B cell (primary cell): Measurements from ENCODE around the gene TBX1. TPM values are rescaled to one million over a fixed set of nuclear protein-coding genes. Genes with fewer than 3 reads are reported as not detected.

ENCODE experiments used
- ATAC-seq: fragments of 200-7000 bp; cut with Tn5 transposase; one replicate; pipeline ENCODE4 v1.10.0; 2021; ENCODE audit warnings: low read depth, mild to moderate bottlenecking, moderate number of reproducible peaks, moderate library complexity
- CTCF ChIA-PET: fragments of 350-600 bp; sonication (Branson Sonifier 250); formaldehyde crosslinking; loops from one replicate; lab custom pipeline; 2021; ENCODE audit warnings: antibody characterized with exemption, inconsistent platforms; lab: Charles Lee
- POLR2A ChIA-PET: fragments of 350-600 bp; sonication (Branson Sonifier 250); formaldehyde crosslinking; loops from one replicate; lab custom pipeline; 2021; ENCODE audit warnings: antibody characterized with exemption; lab: Charles Lee
- DNase-seq: peaks from one replicate; pipeline ENCODE4 v3.0.0; 2013
- H2AFZ ChIP-seq: 2 replicates; pipeline ENCODE4 v1.6.1; 2012; ENCODE audit warnings: mild to moderate bottlenecking, low read depth, low read length; ENCODE audit not compliant: insufficient read depth, poor library complexity, severe bottlenecking
- H3K27ac ChIP-seq, 2 donors: 1 replicate in 1 of 2; 2 replicates in 1 of 2; pipeline ENCODE4 v1.5.1; 2012 to 2013; ENCODE audit warnings: low read length in 2 of 2, mild to moderate bottlenecking in 2 of 2, moderate library complexity in 1 of 2
- H3K27me3 ChIP-seq, 4 experiments: fragments of 200-600 bp in 1 of 4; sonication (generic) in 1 of 4; replicated peaks in 1 of 4; 1 replicate in 2 of 4; 2 replicates in 2 of 4; pipeline versions ENCODE4 v1.6.1 to v1.7.0; 2013 to 2016; ENCODE audit warnings: low read length in 3 of 4, mild to moderate bottlenecking in 2 of 4, mixed read lengths in 1 of 4, moderate library complexity in 1 of 4; ENCODE audit not compliant: insufficient read depth in 4 of 4, control insufficient read depth in 3 of 4; ENCODE audit errors: control extremely low read depth in 1 of 4
- H3K36me3 ChIP-seq, 2 experiments: replicated peaks in 1 of 2; 1 replicate in 1 of 2; 2 replicates in 1 of 2; pipeline versions ENCODE4 v1.6.1 to v1.7.1; 2013; ENCODE audit warnings: low read length in 1 of 2; ENCODE audit not compliant: insufficient read depth in 2 of 2, control insufficient read depth in 1 of 2; ENCODE audit errors: control extremely low read depth in 1 of 2, extremely low read depth in 1 of 2
- H3K4me1 ChIP-seq, 2 donors: fragments of 200-600 bp in 1 of 2; sonication (generic) in 1 of 2; 1 replicate in 1 of 2; 2 replicates in 1 of 2; pipeline versions ENCODE4 v1.5.1 to v1.6.1; 2013 to 2017; ENCODE audit warnings: low read length in 2 of 2; ENCODE audit not compliant: control insufficient read depth in 2 of 2, insufficient read depth in 2 of 2
- H3K4me2 ChIP-seq: replicated peaks from 2 replicates; pipeline ENCODE3; 2012; ENCODE audit warnings: mild to moderate bottlenecking, low read depth, low read length; ENCODE audit not compliant: poor library complexity, severe bottlenecking
- H3K4me3 ChIP-seq, 5 experiments: fragments of 200-600 bp in 1 of 5; sonication (generic) in 1 of 5; 1 replicate in 3 of 5; 2 replicates in 2 of 5; pipeline versions ENCODE4 v1.5.1 to v1.7.0; 2011 to 2016; ENCODE audit warnings: low read length in 4 of 5, mild to moderate bottlenecking in 4 of 5, low read depth in 2 of 5, control low read depth in 1 of 5, moderate library complexity in 1 of 5; ENCODE audit not compliant: insufficient read depth in 1 of 5; ENCODE audit errors: control extremely low read depth in 1 of 5, extremely low read depth in 1 of 5
- H3K79me2 ChIP-seq: fragments of 200-600 bp; sonication (generic); one replicate; pipeline ENCODE4 v1.6.0; 2016; ENCODE audit warnings: low read length; ENCODE audit not compliant: control insufficient read depth, insufficient read depth
- H3K9ac ChIP-seq: fragments of 200-600 bp; sonication (generic); 2 replicates; pipeline ENCODE4 v1.6.1; 2017; ENCODE audit warnings: mild to moderate bottlenecking, low read length, moderate library complexity
- H3K9me3 ChIP-seq, 3 donors: one replicate each; pipeline versions ENCODE4 v1.6.1 to v1.7.1; 2013; ENCODE audit warnings: low read length in 2 of 3; ENCODE audit not compliant: control insufficient read depth in 2 of 3, insufficient read depth in 1 of 3; ENCODE audit errors: control extremely low read depth in 1 of 3
- H4K20me1 ChIP-seq: 2 replicates; pipeline ENCODE4 v1.6.0; 2012; ENCODE audit warnings: mild to moderate bottlenecking, low read length; ENCODE audit not compliant: insufficient read depth, control insufficient read depth, poor library complexity, severe bottlenecking
- H3K27ac Mint-ChIP-seq: one replicate; pipeline ENCODE4 v1.8.0; 2021; ENCODE audit warnings: mixed read lengths
- H3K27me3 Mint-ChIP-seq: one replicate; pipeline ENCODE4 v1.8.0; 2021; ENCODE audit warnings: mixed read lengths
- H3K4me1 Mint-ChIP-seq: one replicate; pipeline ENCODE4 v1.8.0; 2021; ENCODE audit warnings: mixed read lengths
- H3K4me3 Mint-ChIP-seq: one replicate; pipeline ENCODE4 v1.8.0; 2021; ENCODE audit warnings: mixed read lengths
- H3K9me3 Mint-ChIP-seq: one replicate; pipeline ENCODE4 v1.8.0; 2022; ENCODE audit warnings: mixed read lengths; ENCODE audit not compliant: insufficient read depth
- EZH2 ChIP-seq: IDR thresholded peaks from 2 replicates; pipeline ENCODE4 v1.6.1; 2012; ENCODE audit warnings: borderline replicate concordance, low read depth, mild to moderate bottlenecking, moderate library complexity, low read length; ENCODE audit not compliant: insufficient read depth, poor library complexity, severe bottlenecking
- WGBS: methylation state at CpG from one replicate; pipeline ENCODE4 v1.1.5; 2013; ENCODE audit warnings: missing lambda C conversion rate; ENCODE audit not compliant: insufficient coverage; 5-methylcytosine and 5-hydroxymethylcytosine counted together
- intact Hi-C: fragments of 100-400 bp; cut with micrococcal nuclease; formaldehyde crosslinking; loops from one replicate; pipeline ENCODE4 v1.10.0; 2022
- polyA plus RNA-seq: library from polyadenylated mRNA; depleted of rRNA; stranded (reverse); fragments of >200 nt; gene quantifications from 2 replicates; pipeline ENCODE4 v1.2.3, GENCODE V29; 2012
- total RNA-seq, 2 donors: library from RNA; stranded (reverse); fragments of 120-200 nt in 1 of 2; gene quantifications; 1 replicate in 1 of 2; 2 replicates in 1 of 2; pipeline versions ENCODE4 v1.2.3 to v1.2.4, GENCODE V29; 2013 to 2022
- TF ChIP-seq, protein P1 (sequence below): fragments of 200-600 bp; IDR thresholded peaks from one replicate; pipeline ENCODE4 v1.8.0; 2022; ENCODE audit warnings: antibody characterized with exemption, mild to moderate bottlenecking

The TBX1 gene
- total and polyA plus RNA-seq, 2 donors (not counting 1 experiment from before 2014, with no cell fraction given), result not detected

GRCh38 chr22:19798891-19799293 lies 38.3 kb downstream of the TBX1 start:
- Histone ChIP-seq H3K27ac (no peak overlapping the region), H3K4me2 (no peak overlapping the region), H3K27me3 (no peaks in the 10 kb centered on the region), H3K79me2 (no peaks in the 10 kb centered on the region), H3K4me1 (no peaks in the 10 kb centered on the region), H2AFZ (no peak overlapping the region), H3K4me3 (no peak overlapping the region), H3K36me3 (peaks cover 0 to 2% of the 10 kb centered on the region in 2 experiments), H3K9me3 (peaks cover 0 to 2% (median 0%) of the 10 kb centered on the region in 3 donors), H3K9ac (no peak overlapping the region), H4K20me1 (no peaks in the 10 kb centered on the region)
- CTCF ChIA-PET, result no interaction called here
- POLR2A ChIA-PET, result no interaction called here
- intact Hi-C loops, result no loop called here
- Mint-ChIP-seq H3K27me3 (no peaks in the 10 kb centered on the region), H3K4me1 (no peaks in the 10 kb centered on the region), H3K9me3 (no peaks in the 10 kb centered on the region), H3K4me3 (no peak overlapping the region), H3K27ac (no peak overlapping the region)
- TF ChIP-seq, protein P1, sequence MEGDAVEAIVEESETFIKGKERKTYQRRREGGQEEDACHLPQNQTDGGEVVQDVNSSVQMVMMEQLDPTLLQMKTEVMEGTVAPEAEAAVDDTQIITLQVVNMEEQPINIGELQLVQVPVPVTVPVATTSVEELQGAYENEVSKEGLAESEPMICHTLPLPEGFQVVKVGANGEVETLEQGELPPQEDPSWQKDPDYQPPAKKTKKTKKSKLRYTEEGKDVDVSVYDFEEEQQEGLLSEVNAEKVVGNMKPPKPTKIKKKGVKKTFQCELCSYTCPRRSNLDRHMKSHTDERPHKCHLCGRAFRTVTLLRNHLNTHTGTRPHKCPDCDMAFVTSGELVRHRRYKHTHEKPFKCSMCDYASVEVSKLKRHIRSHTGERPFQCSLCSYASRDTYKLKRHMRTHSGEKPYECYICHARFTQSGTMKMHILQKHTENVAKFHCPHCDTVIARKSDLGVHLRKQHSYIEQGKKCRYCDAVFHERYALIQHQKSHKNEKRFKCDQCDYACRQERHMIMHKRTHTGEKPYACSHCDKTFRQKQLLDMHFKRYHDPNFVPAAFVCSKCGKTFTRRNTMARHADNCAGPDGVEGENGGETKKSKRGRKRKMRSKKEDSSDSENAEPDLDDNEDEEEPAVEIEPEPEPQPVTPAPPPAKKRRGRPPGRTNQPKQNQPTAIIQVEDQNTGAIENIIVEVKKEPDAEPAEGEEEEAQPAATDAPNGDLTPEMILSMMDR, result no peak
- no peak for TF ChIP-seq EZH2
- WGBS, result 95% methylated on average over 8 of the region's 9 CpGs
- ATAC-seq, result no peak
- no peak for DNase-seq

DNA sequence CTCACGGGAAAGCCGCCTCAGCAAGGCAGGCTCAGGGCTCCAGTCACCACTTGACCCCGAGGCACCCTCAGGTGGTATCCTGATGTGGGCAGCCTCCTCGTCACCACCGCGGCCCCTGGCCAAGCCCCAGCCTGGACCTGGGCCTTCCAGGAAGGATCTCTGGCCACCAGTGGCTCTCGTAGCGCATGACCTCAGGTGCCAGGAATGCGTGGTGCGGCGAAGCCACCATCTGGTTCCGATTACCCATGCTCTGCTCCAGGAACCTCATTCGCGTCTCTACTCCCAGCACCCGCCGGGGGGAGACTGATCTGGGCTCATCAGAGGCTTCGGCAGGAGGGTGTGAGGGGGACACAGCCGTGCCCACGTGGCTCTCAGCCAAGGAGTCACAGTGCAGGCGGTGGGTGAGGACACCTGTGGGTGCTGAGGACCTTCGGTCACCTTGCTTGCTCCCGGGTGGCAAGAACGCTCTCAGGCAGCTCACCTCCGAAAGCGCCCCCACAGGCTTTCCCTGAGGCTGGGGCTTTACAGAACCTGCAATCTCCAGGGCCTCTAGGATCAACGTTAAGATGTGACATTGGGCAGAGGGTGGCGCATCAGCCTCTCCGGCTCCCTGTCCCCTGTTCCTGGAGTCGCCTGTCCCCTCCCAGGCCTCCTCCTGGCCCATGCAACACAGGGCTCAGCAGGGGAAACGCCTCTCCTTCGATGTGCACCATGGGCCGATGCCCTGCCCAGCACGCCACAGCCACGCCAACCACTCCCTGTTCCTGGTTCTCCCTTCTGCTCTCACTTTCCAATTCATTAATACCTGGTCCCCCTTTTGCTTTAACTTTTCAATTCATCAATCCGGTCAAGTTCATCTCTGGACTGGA lies 39.0 kb downstream of the TBX1 start:
- H4K20me1 ChIP-seq, result no peaks in the 10 kb centered on the region
- 98% methylated on average over 31 of the region's 35 CpGs for WGBS
- Mint-ChIP-seq H3K27ac (no peak overlapping the region), H3K4me3 (no peak overlapping the region), H3K4me1 (no peaks in the 10 kb centered on the region), H3K9me3 (no peaks in the 10 kb centered on the region), H3K27me3 (no peaks in the 10 kb centered on the region)
- H3K4me2 ChIP-seq, result no peak overlapping the region
- POLR2A ChIA-PET, result no interaction called here
- H3K4me3 ChIP-seq, result no peak overlapping the region
- H3K4me1 ChIP-seq, result no peaks in the 10 kb centered on the region
- H3K79me2 ChIP-seq, result no peaks in the 10 kb centered on the region
- no peak overlapping the region for H2AFZ ChIP-seq
- CTCF ChIA-PET, result no interaction called here
- H3K36me3 ChIP-seq, result peaks cover 0 to 2% of the 10 kb centered on the region in 2 experiments
- H3K9me3 ChIP-seq, result no peaks in the 10 kb centered on the region
- no peak overlapping the region for H3K9ac ChIP-seq
- no peaks in the 10 kb centered on the region for H3K27me3 ChIP-seq
- no peak overlapping the region for H3K27ac ChIP-seq
- intact Hi-C loops, result no loop called here
- ATAC-seq, result no peak
- TF ChIP-seq, protein P1, result no peak
- no peak for TF ChIP-seq EZH2
- DNase-seq, result no peak
